Neural cell (in vitro differentiated cells): ENCODE results near the gene P4HA2.

Experiments
- CTCF ChIP-seq: fragments of 450-650 bp; IDR thresholded peaks from 2 replicates; pipeline ENCODE4 v1.5.1; 2014; ENCODE audit warnings: antibody characterized with exemption, mild to moderate bottlenecking, moderate library complexity; ENCODE audit not compliant: poor library complexity, severe bottlenecking
- RAD21 ChIP-seq: fragments of 450-650 bp; conservative IDR thresholded peaks from 2 replicates; pipeline ENCODE4 v1.6.1; 2014; ENCODE audit warnings: antibody characterized with exemption, mild to moderate bottlenecking, moderate library complexity

DNA sequence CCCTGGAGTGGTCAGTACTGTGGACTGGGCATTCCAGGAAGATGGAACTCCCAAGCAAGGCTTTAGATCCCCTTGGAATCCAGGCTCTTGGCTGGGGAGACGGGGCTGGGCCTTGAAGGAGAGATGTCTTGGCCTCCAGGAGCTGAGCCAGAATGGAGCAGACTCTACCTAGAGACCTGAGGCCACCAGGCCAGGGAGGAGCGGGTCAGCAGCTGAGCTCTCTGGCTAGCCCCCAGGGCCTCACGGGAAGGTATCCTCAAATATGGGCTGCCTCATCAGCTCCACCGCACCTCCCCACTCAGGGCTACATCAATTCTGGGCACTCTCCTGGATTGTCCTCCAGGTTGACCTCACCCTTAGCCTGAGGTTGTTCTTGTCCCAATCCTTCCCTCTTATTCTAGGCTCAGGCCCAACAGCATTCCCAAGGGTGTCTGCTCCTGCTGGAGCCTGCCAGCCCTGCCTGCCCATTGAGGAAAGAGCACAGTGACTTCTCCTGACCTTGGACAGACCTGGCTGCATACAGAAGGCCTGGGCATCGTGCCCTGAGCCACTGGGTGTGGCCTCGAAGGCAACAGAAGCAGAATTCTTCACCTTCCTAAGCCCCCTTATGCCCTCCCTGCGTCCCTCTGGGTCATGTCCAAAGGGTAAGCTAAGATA is 26.8 kb upstream of the P4HA2 start:
- no peak for TF ChIP-seq CTCF
- TF ChIP-seq RAD21 = no peak
